PFSK-1 (cell line): Measurements from ENCODE around the gene TBC1D17.

Experiments
- POLR2AphosphoS5 ChIP-seq: IDR thresholded peaks from 2 replicates; pipeline ENCODE4 v1.6.1; 2012; ENCODE audit warnings: low read depth, mild to moderate bottlenecking, control low read depth, low read length, moderate library complexity
- REST ChIP-seq, 2 experiments: IDR thresholded peaks; 2 replicates each; pipeline versions ENCODE4 v1.6.1 to v1.8.0; 2011 to 2012; ENCODE audit warnings: low read depth in 2 of 2, low read length in 2 of 2, control low read depth in 1 of 2, inconsistent platforms in 1 of 2, mild to moderate bottlenecking in 1 of 2, moderate library complexity in 1 of 2; ENCODE audit not compliant: insufficient read depth in 1 of 2
- SIN3A ChIP-seq: IDR thresholded peaks from 2 replicates; pipeline ENCODE4 v1.6.1; 2012; ENCODE audit warnings: mild to moderate bottlenecking, low read length, moderate library complexity, borderline replicate concordance; ENCODE audit not compliant: insufficient read depth
- TAF1 ChIP-seq: IDR thresholded peaks from 2 replicates; pipeline ENCODE4 v1.6.1; 2012; ENCODE audit warnings: low read length, control low read depth, borderline replicate concordance; ENCODE audit not compliant: insufficient read depth

GRCh38 chr19:49871349-49871985, 6.0 kb upstream of the TBC1D17 start:
- TF ChIP-seq REST (IDR thresholded peaks at IDR 0.05; ENCODE audit: insufficient read depth in 1 of 2, low read depth in 2 of 2, low read length in 2 of 2) (no peak), POLR2AphosphoS5 (no peak), TAF1 (no peak), SIN3A (no peak)
